LNCaP clone FGC (cell line): ENCODE data around the gene POLE.
"Not testable (repeated sequence)": the region's sequence is repeated elsewhere in the genome, so short reads cannot be mapped to it uniquely, and the experiment has no call there.

ENCODE experiments used
- DNase-seq: peaks from one replicate; pipeline ENCODE4 v3.0.0-alpha.2; 2011; ENCODE audit warnings: low read depth
- H3K4me3 ChIP-seq: 2 replicates; pipeline ENCODE4 v1.5.1; 2011; ENCODE audit warnings: mild to moderate bottlenecking, low read depth, low read length, control low read depth
- TF ChIP-seq, protein P1 (sequence below): IDR thresholded peaks from 2 replicates; pipeline ENCODE4 v1.5.1; 2012; ENCODE audit warnings: mild to moderate bottlenecking; ENCODE audit not compliant: control insufficient read depth, insufficient read depth; ENCODE audit errors: extremely low read depth

POLE gene

DNA sequence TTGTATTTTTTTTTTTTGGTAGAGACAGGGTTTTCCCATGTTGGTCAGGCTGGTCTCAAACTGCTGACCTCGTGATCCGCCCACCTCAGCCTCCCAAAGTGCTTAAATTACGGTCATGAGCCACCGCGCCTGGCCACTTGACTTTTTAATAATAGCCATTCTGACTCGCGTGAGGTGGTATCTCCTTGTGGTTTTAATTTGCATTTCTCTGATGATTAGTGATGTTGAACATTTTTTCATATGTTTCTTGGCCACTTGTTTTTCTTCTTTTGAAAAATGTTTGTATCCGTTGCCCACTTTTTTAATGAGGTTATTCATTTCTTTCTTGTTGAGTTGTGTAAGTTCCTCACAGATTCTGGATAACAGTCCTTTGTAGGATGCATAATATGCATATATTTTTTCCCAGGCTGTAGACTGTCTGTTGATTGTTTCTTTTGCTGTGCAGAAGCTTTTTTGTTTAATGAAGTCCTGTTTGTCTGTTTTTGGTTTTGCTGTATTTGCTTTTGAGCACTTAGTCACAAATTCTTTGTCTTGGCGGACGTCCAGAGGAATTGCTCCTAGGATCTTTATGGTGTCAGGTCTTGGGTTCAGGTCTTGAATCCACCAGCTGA, 13.2 kb upstream of the POLE start:
- TF ChIP-seq, protein P1, sequence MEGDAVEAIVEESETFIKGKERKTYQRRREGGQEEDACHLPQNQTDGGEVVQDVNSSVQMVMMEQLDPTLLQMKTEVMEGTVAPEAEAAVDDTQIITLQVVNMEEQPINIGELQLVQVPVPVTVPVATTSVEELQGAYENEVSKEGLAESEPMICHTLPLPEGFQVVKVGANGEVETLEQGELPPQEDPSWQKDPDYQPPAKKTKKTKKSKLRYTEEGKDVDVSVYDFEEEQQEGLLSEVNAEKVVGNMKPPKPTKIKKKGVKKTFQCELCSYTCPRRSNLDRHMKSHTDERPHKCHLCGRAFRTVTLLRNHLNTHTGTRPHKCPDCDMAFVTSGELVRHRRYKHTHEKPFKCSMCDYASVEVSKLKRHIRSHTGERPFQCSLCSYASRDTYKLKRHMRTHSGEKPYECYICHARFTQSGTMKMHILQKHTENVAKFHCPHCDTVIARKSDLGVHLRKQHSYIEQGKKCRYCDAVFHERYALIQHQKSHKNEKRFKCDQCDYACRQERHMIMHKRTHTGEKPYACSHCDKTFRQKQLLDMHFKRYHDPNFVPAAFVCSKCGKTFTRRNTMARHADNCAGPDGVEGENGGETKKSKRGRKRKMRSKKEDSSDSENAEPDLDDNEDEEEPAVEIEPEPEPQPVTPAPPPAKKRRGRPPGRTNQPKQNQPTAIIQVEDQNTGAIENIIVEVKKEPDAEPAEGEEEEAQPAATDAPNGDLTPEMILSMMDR: no peak
- H3K4me3 ChIP-seq: no peak overlapping the region
- peak; percentile 94 for DNase-seq

DNA sequence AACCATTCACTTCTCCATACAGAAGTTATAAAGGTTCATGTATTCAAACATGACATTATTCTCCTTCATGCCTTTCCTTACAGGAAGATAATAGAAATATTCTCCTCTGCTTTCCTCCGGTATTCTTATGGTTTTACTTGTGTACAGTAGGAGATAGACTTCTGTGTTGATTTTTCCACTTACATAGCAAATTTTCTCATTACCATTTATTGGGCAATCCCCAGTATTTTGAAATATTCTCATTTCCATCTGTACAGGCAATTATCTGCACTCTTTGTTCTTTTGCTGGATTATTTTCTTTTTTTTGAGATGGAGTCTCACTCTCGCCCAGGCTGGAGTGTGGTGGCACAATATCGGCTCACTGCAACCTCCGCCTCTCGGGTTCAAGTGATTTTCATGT, 11.2 kb upstream of the POLE start:
- no peak for DNase-seq
- TF ChIP-seq, protein P1: no peak
- no peak overlapping the region for H3K4me3 ChIP-seq

DNA sequence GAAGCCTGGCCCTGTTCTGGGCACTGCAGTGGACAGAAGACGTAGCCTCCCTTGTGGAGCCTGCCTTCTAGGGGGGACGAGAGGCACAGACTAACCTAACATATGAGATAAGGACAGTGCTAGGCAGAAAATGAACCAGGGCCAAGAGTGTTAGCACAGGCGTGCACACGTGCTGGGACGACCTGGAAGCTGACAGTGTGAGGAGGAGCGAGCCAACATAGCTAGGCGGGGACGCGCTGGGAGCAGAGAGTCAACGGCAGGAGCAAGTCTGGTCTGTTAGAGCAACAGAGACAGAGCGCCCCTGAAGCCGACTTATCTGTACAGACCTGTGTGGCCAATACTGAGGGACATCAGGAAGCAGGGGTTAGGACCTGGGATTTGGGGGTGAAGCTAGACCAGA, 8.3 kb upstream of the POLE start:
- DNase-seq: no peak
- TF ChIP-seq, protein P1: no peak
- no peak overlapping the region for H3K4me3 ChIP-seq

DNA sequence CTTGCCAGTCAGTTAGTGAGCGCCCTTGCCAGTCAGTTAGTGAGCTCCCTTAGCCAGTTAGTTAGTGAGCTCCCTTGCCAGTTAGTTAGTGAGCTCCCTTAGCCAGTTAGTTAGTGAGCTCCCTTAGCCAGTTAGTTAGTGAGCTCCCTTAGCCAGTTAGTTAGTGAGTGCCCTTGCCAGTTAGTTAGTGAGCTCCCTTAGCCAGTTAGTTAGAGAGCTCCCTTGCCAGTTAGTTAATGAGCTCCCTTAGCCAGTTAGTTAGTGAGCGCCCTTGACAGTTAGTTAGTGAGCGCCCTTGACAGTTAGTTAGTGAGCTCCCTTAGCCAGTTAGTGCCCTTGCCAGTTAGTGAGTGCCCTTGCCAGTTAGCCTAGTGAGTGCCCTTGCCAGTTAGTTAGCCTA, 7.7 kb upstream of the POLE start:
- not testable (repeated sequence) for H3K4me3 ChIP-seq, DNase-seq

DNA sequence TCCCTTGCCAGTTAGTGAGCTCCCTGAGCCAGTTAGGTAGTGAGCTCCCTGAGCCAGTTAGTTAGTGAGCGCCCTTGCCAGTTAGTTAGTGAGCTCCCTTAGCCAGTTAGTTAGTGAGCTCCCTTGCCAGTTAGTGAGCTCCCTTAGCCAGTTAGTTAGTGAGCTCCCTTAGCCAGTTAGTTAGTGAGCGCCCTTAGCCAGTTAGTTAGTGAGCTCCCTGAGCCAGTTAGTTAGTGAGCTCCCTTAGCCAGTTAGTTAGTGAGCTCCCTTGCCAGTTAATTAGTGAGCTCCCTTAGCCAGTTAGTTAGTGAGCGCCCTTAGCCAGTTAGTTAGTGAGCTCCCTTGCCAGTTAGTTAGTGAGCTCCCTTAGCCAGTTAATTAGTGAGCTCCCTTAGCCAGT, 4.9 kb upstream of the POLE start:
- H3K4me3 ChIP-seq, DNase-seq: not testable (repeated sequence)

DNA sequence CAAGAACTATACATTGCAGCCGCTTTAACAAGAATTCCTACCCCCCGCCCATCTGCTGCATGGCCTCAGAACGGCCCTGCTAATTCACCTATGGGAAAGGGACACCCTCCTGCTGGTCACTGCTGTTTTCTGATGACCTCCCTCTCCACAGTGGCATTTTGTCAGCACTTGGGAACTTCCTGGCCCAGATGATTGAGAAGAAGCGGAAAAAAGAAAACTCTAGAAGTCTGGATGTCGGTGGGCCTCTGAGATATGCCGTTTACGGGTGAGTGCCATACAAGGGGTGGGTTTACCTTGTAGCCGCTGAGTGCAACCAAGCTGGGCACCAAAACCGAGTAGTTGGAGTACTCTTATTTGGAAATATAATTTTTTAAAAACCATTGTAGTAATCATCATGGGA, 3.0 kb upstream of the POLE start:
- no peak for DNase-seq
- TF ChIP-seq, protein P1: no peak
- H3K4me3 ChIP-seq: no peak overlapping the region

DNA sequence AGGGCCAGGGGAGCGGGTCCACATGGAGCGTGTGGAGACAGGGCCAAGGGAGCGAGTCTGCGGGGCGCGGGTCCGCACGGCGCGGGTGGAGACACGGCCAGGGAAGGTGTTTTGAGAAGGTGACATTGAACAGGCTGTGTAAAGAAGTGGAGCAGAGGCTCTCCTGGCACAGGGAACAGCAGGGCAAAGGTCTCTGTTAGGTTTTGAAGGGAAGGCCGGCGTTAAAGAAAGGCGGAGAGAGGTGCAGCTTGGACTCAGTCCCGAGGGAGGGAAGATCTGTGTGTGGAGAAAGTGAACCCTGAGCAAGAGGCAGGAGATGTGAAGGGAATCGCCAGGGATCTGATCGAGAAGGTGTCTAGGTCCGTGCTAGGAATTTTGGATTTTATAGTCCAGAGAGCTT, 2.1 kb upstream of the POLE start:
- peak overlapping the region; percentile 38 for H3K4me3 ChIP-seq
- DNase-seq: no peak
- TF ChIP-seq, protein P1: no peak

DNA sequence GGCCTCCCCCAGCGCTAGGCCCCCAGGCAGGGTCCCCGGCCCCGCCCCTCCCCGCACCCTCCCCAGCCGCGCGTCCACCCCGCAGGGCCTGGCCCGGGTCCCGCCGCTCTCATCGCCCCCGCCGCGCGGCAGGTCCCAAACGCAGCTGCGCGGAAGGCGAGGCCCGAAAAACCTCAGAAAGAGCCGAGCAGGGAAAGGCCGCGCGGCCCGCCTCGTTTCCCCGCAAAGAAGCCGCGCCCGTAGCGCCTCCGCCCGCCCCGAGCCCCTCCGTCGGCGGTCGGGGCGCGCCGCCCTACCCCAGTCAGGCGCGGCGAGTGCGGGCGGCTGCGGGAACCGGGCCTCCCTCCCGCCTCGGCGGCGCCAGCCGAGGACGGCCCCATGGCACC, 324 bp downstream of the POLE start:
- peak overlapping the region; percentile 64 for H3K4me3 ChIP-seq
- TF ChIP-seq, protein P1: no peak
- no peak for DNase-seq
